Right cardiac atrium (tissue), 5 donors: ENCODE measurements around the gene RNH1. TPM values are rescaled to one million over a fixed set of nuclear protein-coding genes. Genes with fewer than 3 reads are reported as not detected.

ENCODE experiments used
- ATAC-seq, 2 donors: fragments of 200-7000 bp; cut with Tn5 transposase; one replicate each; pipeline versions ENCODE4 v1.8.0 to v1.9.1; 2020; ENCODE audit warnings: moderate library complexity in 2 of 2, mild to moderate bottlenecking in 1 of 2
- DNase-seq, 3 donors: peaks; one replicate each; pipeline ENCODE4 v3.0.0-alpha.2; 2020
- H3K27ac ChIP-seq: one replicate; pipeline ENCODE4 v1.5.1; 2013; ENCODE audit warnings: mild to moderate bottlenecking, low read length, control low read depth, moderate library complexity
- H3K27me3 ChIP-seq: one replicate; pipeline ENCODE4 v1.6.1; 2013; ENCODE audit not compliant: control insufficient read depth, insufficient read depth
- H3K4me1 ChIP-seq: one replicate; pipeline ENCODE4 v1.6.1; 2013; ENCODE audit warnings: low read length; ENCODE audit not compliant: control insufficient read depth, insufficient read depth
- H3K4me3 ChIP-seq: one replicate; pipeline ENCODE4 v1.5.1; 2013; ENCODE audit warnings: low read length, control low read depth
- H3K9me3 ChIP-seq: one replicate; pipeline ENCODE4 v1.6.1; 2013; ENCODE audit warnings: low read length; ENCODE audit not compliant: control insufficient read depth
- WGBS: extraction: QIAGEN DNeasy Blood & Tissue Kit; methylation state at CpG from one replicate; pipeline ENCODE4 v1.1.7; 2013; 5-methylcytosine and 5-hydroxymethylcytosine counted together
- intact Hi-C, 4 donors: fragments of 100-400 bp; cut with DNase I; formaldehyde crosslinking; loops; one replicate each; pipeline versions ENCODE4 v1.11.0 to v1.14.0; 2022 to 2023
- polyA plus RNA-seq: library from polyadenylated mRNA; stranded (reverse); fragments of 200-250 nt; gene quantifications from one replicate; pipeline ENCODE4 v1.2.3, GENCODE V29; 2013
- total RNA-seq, 4 donors: library from RNA; stranded (reverse); fragmentation: NEBNext Ultra II Directional; extraction: Animal tissue kit (Norgen Biotek cat#: 25700); gene quantifications; one replicate each; pipeline ENCODE4 v1.2.1, GENCODE V29; 2021
- donor health status: healthy with polysubstance abuse.
- donor health status: DM: no; HTN: yes; CAD: no.
- donor health status: DM: no; HTN: no; CAD: no.
- donor health status: DM: no; HTN: yes; CAD: no; lungs with severe emphysema.
- donor health status: DM: yes; HTN: yes; CAD: no.

The RNH1 gene
- total and polyA plus RNA-seq, 5 donors, result 162 to 203 (median 193) TPM

GRCh38 chr11:452203-452744, 54.8 kb downstream of the RNH1 start:
- intact Hi-C loops, result loop anchor here in 1 of 4 donors (5.0 kb wide), 1 partner anchor 50 kb away; no protein-coding TSS in a partner anchor
- H3K4me1 ChIP-seq, result no peaks in the 10 kb centered on the region

GRCh38 chr11:451738-452137, 55.3 kb downstream of the RNH1 start:
- Histone ChIP-seq H3K27me3 (no peaks in the 10 kb centered on the region), H3K4me1 (no peaks in the 10 kb centered on the region), H3K9me3 (no peaks in the 10 kb centered on the region), H3K4me3 (no peak overlapping the region), H3K27ac (no peak overlapping the region)
- ATAC-seq (no peak), DNase-seq (peak in 2 of 3 donors; percentile 62 to 63)
- 85% methylated on average over 14 of the region's 14 CpGs for WGBS
- intact Hi-C loops, result loop anchor here in 2 of 4 donors (2.0 to 5.0 kb wide), 2 partner anchors 51 to 55 kb away; partner anchors contain the start of gene RNH1 (in 1 of the 2)

More at GRCh38 chr11:452203-452744, 54.8 kb downstream of the RNH1 start:
- Histone ChIP-seq H3K27ac (no peak overlapping the region), H3K9me3 (no peaks in the 10 kb centered on the region), H3K27me3 (no peaks in the 10 kb centered on the region), H3K4me3 (no peak overlapping the region)
- 83% methylated on average over 12 of the region's 12 CpGs for WGBS
- peak in 2 of 3 donors; percentile 34 to 61 for DNase-seq
- no peak for ATAC-seq

GRCh38 chr11:450809-451451, 56.1 kb downstream of the RNH1 start:
- ATAC-seq (no peak), DNase-seq (peak; percentile 54 to 84 (median 80))
- H3K27ac ChIP-seq, result no peak overlapping the region
- 3% methylated on average over 46 of the region's 46 CpGs for WGBS
- intact Hi-C loops, result loop anchor here in 2 of 4 donors (2.0 to 5.0 kb wide), 2 partner anchors 51 to 56 kb away; partner anchors contain the start of gene RNH1 (in 1 of the 2)
- H3K27me3 ChIP-seq, result no peaks in the 10 kb centered on the region
- H3K4me1 ChIP-seq, result no peaks in the 10 kb centered on the region
- no peaks in the 10 kb centered on the region for H3K9me3 ChIP-seq
- H3K4me3 ChIP-seq, result peak overlapping the region; percentile 72

- Histone ChIP-seq H3K27me3 (no peaks in the 10 kb centered on the region), H3K27ac (peak within 1 kb of the TSS; percentile 80), H3K4me3 (peak within 1 kb of the TSS; percentile 72), H3K9me3 (no peaks in the 10 kb centered on the region), H3K4me1 (no peaks in the 10 kb centered on the region)
- DNase-seq (peak; percentile 97 to 99 (median 98)), ATAC-seq (peak; percentile 92 to 93)
- intact Hi-C loops, result loop anchor here in 2 of 4 donors (2.0 to 5.0 kb wide), 2 partner anchors 52 to 57 kb away; partner anchors contain the start of gene RNH1 (in 1 of the 2)
- under 1% methylated on average over 108 of the region's 108 CpGs for WGBS
Measured at GRCh38 chr11:449889-450808, 56.9 kb downstream of the RNH1 start, which contains the start of gene PTDSS2. TSS of gene PTDSS2 (plus strand) at chr11:450279. CDS start at chr11:450456, 177 bp downstream.

GRCh38 chr11:447923-448731, 58.9 kb downstream of the RNH1 start:
- Histone ChIP-seq H3K9me3 (no peaks in the 10 kb centered on the region), H3K27me3 (no peaks in the 10 kb centered on the region), H3K4me1 (peaks cover 2% of the 10 kb centered on the region), H3K4me3 (peak overlapping the region; percentile 68), H3K27ac (peak overlapping the region; percentile 99)
- WGBS, result 2% methylated on average over 55 of the region's 55 CpGs
- ATAC-seq (peak; percentile 90 to 91), DNase-seq (peak; percentile 97 to 99 (median 99))
- intact Hi-C loops, result no loop called here

GRCh38 chr11:446891-447290, 60.2 kb downstream of the RNH1 start:
- no peak for ATAC-seq
- Histone ChIP-seq H3K4me1 (peaks cover 2% of the 10 kb centered on the region), H3K27ac (no peak overlapping the region), H3K27me3 (no peaks in the 10 kb centered on the region), H3K4me3 (no peak overlapping the region), H3K9me3 (no peaks in the 10 kb centered on the region)
- DNase-seq, result peak; percentile 14 to 45 (median 42)
- intact Hi-C loops, result no loop called here
- 72% methylated on average over 7 of the region's 7 CpGs for WGBS

GRCh38 chr11:445765-446588, 61.1 kb downstream of the RNH1 start:
- Histone ChIP-seq H3K4me1 (peaks cover 2% of the 10 kb centered on the region), H3K27me3 (no peaks in the 10 kb centered on the region), H3K4me3 (no peak overlapping the region), H3K27ac (no peak overlapping the region), H3K9me3 (no peaks in the 10 kb centered on the region)
- 66% methylated on average over 20 of the region's 20 CpGs for WGBS
- no peak for ATAC-seq
- DNase-seq, result peak; percentile 16 to 57 (median 50)
- intact Hi-C loops, result no loop called here
